RWPE2 (cell line): ENCODE data around the gene NT5M.

Experiments used
- ATAC-seq: fragments of 200-7000 bp; cut with Tn5 transposase; 3 replicates; pipeline ENCODE4 v1.9.1; 2021; ENCODE audit warnings: low read depth
- DNase-seq: peaks from one replicate; pipeline ENCODE4 v3.0.0-alpha.2; 2020; ENCODE audit warnings: low spot score
- H3K27ac ChIP-seq: fragments of 450-650 bp; 2 replicates; pipeline ENCODE4 v1.5.1; 2017; ENCODE audit warnings: mild to moderate bottlenecking; ENCODE audit not compliant: poor library complexity, severe bottlenecking
- H3K27me3 ChIP-seq: fragments of 250-450 bp; sonication (Bioruptor Pico); 2 replicates; pipeline ENCODE4 v1.5.1; 2021; ENCODE audit warnings: mild to moderate bottlenecking, moderate library complexity; ENCODE audit not compliant: insufficient read depth, poor library complexity, severe bottlenecking
- H3K36me3 ChIP-seq: fragments of 250-450 bp; sonication (Bioruptor Pico); 2 replicates; pipeline ENCODE4 v1.5.1; 2020; ENCODE audit warnings: low read depth, mild to moderate bottlenecking, moderate library complexity
- H3K4me1 ChIP-seq: fragments of 250-450 bp; sonication (Bioruptor Pico); 2 replicates; pipeline ENCODE4 v1.5.1; 2021; ENCODE audit warnings: mild to moderate bottlenecking, moderate library complexity; ENCODE audit not compliant: insufficient read depth, poor library complexity, severe bottlenecking
- H3K4me3 ChIP-seq: fragments of 250-450 bp; sonication (Bioruptor Pico); 2 replicates; pipeline ENCODE4 v1.5.1; 2021; ENCODE audit warnings: mild to moderate bottlenecking, moderate library complexity; ENCODE audit not compliant: severe bottlenecking
- H3K9me3 ChIP-seq: fragments of 250-450 bp; sonication (Bioruptor Pico); 2 replicates; pipeline ENCODE4 v1.5.1; 2021; ENCODE audit warnings: mild to moderate bottlenecking, moderate library complexity; ENCODE audit not compliant: severe bottlenecking
- TF ChIP-seq, protein P1 (sequence below): fragments of 450-650 bp; IDR thresholded peaks from one replicate; pipeline ENCODE4 v1.5.1; 2017; ENCODE audit warnings: mild to moderate bottlenecking, moderate library complexity; ENCODE audit not compliant: poor library complexity, severe bottlenecking

Gene NT5M

DNA sequence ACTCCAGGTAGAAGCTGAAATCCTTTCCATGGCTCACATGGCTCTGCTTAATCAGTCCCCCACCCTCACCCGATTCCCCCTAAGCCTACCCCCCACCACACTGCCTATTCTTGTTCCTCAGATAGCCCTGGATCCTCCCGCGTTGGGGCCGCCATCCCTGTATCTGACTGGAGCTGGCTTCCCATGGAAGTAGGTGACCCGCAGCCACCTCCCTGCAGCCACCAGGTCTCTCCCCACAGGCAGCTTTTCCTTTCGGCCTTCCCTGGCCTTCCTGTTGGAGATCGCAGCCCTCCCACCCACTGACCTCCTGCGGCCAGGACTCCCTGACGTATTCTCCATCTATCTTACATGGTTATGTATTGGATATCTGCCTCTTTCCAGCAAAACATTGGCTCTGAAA, 91.3 kb downstream of the NT5M start:
- Histone ChIP-seq H3K27ac (no peak overlapping the region), H3K27me3 (no peaks in the 10 kb centered on the region), H3K4me3 (no peak overlapping the region), H3K9me3 (no peaks in the 10 kb centered on the region), H3K4me1 (no peaks in the 10 kb centered on the region), H3K36me3 (no peaks in the 10 kb centered on the region)
- ATAC-seq, result no peak
- no peak for DNase-seq
- TF ChIP-seq, protein P1, sequence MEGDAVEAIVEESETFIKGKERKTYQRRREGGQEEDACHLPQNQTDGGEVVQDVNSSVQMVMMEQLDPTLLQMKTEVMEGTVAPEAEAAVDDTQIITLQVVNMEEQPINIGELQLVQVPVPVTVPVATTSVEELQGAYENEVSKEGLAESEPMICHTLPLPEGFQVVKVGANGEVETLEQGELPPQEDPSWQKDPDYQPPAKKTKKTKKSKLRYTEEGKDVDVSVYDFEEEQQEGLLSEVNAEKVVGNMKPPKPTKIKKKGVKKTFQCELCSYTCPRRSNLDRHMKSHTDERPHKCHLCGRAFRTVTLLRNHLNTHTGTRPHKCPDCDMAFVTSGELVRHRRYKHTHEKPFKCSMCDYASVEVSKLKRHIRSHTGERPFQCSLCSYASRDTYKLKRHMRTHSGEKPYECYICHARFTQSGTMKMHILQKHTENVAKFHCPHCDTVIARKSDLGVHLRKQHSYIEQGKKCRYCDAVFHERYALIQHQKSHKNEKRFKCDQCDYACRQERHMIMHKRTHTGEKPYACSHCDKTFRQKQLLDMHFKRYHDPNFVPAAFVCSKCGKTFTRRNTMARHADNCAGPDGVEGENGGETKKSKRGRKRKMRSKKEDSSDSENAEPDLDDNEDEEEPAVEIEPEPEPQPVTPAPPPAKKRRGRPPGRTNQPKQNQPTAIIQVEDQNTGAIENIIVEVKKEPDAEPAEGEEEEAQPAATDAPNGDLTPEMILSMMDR, result no peak

DNA sequence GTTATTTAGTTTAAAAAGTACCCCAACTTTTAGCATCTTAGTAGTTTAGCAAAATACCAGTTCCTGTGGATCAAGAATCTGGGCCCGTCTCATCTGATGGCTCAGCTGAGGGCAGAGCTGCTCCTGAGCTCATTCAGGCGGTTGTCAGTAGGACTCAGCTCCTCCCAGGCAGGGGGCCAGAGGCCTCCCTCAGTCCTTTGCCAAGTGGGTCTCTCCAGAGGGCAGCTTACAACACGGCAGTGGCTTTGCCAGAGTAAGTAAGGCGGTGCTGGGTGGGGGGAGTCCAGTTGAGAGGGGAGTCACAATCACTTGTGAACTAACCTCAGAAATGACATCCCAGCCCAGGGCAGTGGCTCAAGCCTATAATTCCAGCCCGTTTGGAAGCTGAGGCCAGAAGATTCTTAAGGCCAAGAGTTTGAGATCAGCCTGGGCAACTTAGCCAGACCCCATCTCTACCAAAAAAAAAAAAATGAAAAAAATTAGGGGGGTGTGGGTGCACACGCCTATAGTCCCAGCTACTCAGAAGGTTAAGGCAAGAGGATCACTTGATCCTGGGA, 92.2 kb downstream of the NT5M start:
- Histone ChIP-seq H3K4me3 (no peak overlapping the region), H3K36me3 (no peaks in the 10 kb centered on the region), H3K27ac (no peak overlapping the region), H3K27me3 (no peaks in the 10 kb centered on the region), H3K9me3 (no peaks in the 10 kb centered on the region), H3K4me1 (no peaks in the 10 kb centered on the region)
- TF ChIP-seq, protein P1, result no peak
- no peak for DNase-seq
- no peak for ATAC-seq

DNA sequence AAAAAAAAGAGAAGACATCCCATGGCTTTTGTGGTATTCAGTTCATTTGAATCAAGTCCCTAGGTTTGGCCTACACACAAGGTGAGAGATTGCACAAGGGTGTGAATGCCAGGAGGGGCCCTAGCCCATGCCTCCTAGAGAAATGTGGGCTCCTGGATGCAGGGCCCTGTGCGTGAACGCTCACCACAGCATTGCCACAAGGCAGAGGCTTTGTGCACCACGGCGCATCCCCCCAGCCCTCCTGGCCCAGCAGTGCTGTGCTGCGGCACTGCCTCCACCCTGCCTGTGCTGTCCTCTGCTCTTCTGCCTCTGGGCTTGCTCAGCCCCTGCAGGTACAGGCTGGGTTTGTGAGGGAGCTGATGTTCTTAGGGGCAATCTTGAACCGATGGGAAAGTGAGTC, 92.7 kb downstream of the NT5M start:
- no peaks in the 10 kb centered on the region for H3K27me3 ChIP-seq
- no peak for ATAC-seq
- H3K9me3 ChIP-seq, result no peaks in the 10 kb centered on the region
- H3K36me3 ChIP-seq, result no peaks in the 10 kb centered on the region
- no peak overlapping the region for H3K27ac ChIP-seq
- no peak for DNase-seq
- H3K4me3 ChIP-seq, result no peak overlapping the region
- TF ChIP-seq, protein P1, result no peak
- H3K4me1 ChIP-seq, result no peaks in the 10 kb centered on the region
